Esophagus squamous epithelium (tissue), 5 donors: ENCODE measurements around the gene CTH. TPM values are rescaled to one million over a fixed set of nuclear protein-coding genes. Genes with fewer than 3 reads are reported as not detected.

Source experiments
- DNase-seq: peaks from one replicate; lab custom pipeline; 2025; lab: John Stamatoyannopoulos, UW
- H3K27ac ChIP-seq, 4 donors: fragments of 200-600 bp; sonication (generic); one replicate each; pipeline ENCODE4 v1.5.1; 2016 to 2019; ENCODE audit warnings: mild to moderate bottlenecking in 1 of 4
- H3K27me3 ChIP-seq, 4 donors: fragments of 200-600 bp; sonication (generic); 1 replicate in 3 of 4; 2 replicates in 1 of 4; pipeline versions ENCODE4 v1.5.1 to v1.6.0; 2017 to 2021; ENCODE audit warnings: antibody characterized with exemption in 1 of 4
- H3K36me3 ChIP-seq, 3 donors: fragments of 200-600 bp; sonication (generic); one replicate each; pipeline ENCODE4 v1.5.1; 2016 to 2019
- H3K4me1 ChIP-seq, 3 donors: fragments of 200-600 bp; sonication (generic); one replicate each; pipeline ENCODE4 v1.5.1; 2017 to 2019
- H3K4me3 ChIP-seq, 4 donors: fragments of 200-600 bp; sonication (generic); 1 replicate in 3 of 4; 2 replicates in 1 of 4; pipeline ENCODE4 v1.5.1; 2016 to 2019; ENCODE audit warnings: mild to moderate bottlenecking in 2 of 4, moderate library complexity in 1 of 4
- H3K9me3 ChIP-seq, 3 donors: fragments of 200-600 bp; sonication (generic); one replicate each; pipeline ENCODE4 v1.5.1; 2016 to 2019
- CTCF ChIP-seq, 6 experiments: fragments of 450-650 bp in 4 of 6; fragments of 200-600 bp in 2 of 6; sonication (generic) in 2 of 6; IDR thresholded peaks; one replicate each; pipeline ENCODE4 v1.5.1; 2016 to 2019; ENCODE audit warnings: antibody characterized with exemption in 6 of 6, mild to moderate bottlenecking in 4 of 6, moderate library complexity in 4 of 6
- POLR2A ChIP-seq, 4 donors: fragments of 450-650 bp; IDR thresholded peaks; one replicate each; pipeline ENCODE4 v1.6.1; 2017; ENCODE audit warnings: antibody characterized with exemption in 4 of 4, mild to moderate bottlenecking in 4 of 4, moderate library complexity in 3 of 4
- whole genome bisulfite sequencing, 2 donors: methylation state at CpG; one replicate each; pipeline ENCODE4 v1.1.5; 2018; 5-methylcytosine and 5-hydroxymethylcytosine counted together
- intact Hi-C: fragments of 100-400 bp; cut with DNase I; formaldehyde crosslinking; loops from one replicate; pipeline ENCODE4 v1.15.0; 2022
- total RNA-seq, 4 donors: library from RNA; depleted of rRNA; stranded (reverse); fragments of >200 nt; gene quantifications; one replicate each; pipeline ENCODE4 v1.1.0, GENCODE V29; 2016
- donor health status: DM: yes; HTN: yes; CAD: no.

The CTH gene
- total RNA-seq, 4 donors from 2014 or later, result 0.41 to 3.2 (median 1.1) TPM

- Histone ChIP-seq H3K4me3 (no peak overlapping the region), H3K9me3 (no peaks in the 10 kb centered on the region), H3K27me3 (no peaks in the 10 kb centered on the region), H3K27ac (no peak overlapping the region), H3K4me1 (no peaks in the 10 kb centered on the region), H3K36me3 (no peaks in the 10 kb centered on the region)
- intact Hi-C loops, result no loop called here
- TF ChIP-seq POLR2A (IDR thresholded peaks at IDR 0.05) (no peak), CTCF (IDR thresholded peaks at IDR 0.05) (no peak)
- 68 to 88% methylated on average over 6 of the region's 6 CpGs for WGBS, 2 donors
- no peak for DNase-seq
These were observed 25.6 kb upstream of the CTH start for GRCh38 chr1:70385477-70385876.

GRCh38 chr1:70386121-70386520 lies 24.9 kb upstream of the CTH start:
- DNase-seq, result no peak
- Histone ChIP-seq H3K27me3 (no peaks in the 10 kb centered on the region), H3K36me3 (no peaks in the 10 kb centered on the region), H3K27ac (no peak overlapping the region), H3K4me3 (no peak overlapping the region), H3K9me3 (no peaks in the 10 kb centered on the region), H3K4me1 (no peaks in the 10 kb centered on the region)
- intact Hi-C loops, result no loop called here
- WGBS, 2 donors, result 82 to 90% methylated on average over 2 of the region's 2 CpGs
- TF ChIP-seq POLR2A (IDR thresholded peaks at IDR 0.05) (no peak), CTCF (IDR thresholded peaks at IDR 0.05) (no peak)

GRCh38 chr1:70387507-70387906 lies 23.6 kb upstream of the CTH start:
- DNase-seq, result no peak

GRCh38 chr1:70392626-70393025 lies 18.4 kb upstream of the CTH start:
- Histone ChIP-seq H3K9me3 (no peaks in the 10 kb centered on the region), H3K36me3 (no peaks in the 10 kb centered on the region), H3K27ac (no peak overlapping the region), H3K4me3 (no peak overlapping the region), H3K27me3 (no peaks in the 10 kb centered on the region), H3K4me1 (no peaks in the 10 kb centered on the region)
- intact Hi-C loops, result no loop called here
- no peak for TF ChIP-seq CTCF (IDR thresholded peaks at IDR 0.05)
- no peak for TF ChIP-seq POLR2A (IDR thresholded peaks at IDR 0.05)
- no peak for DNase-seq

More at GRCh38 chr1:70387507-70387906, 23.6 kb upstream of the CTH start:
- Histone ChIP-seq H3K9me3 (no peaks in the 10 kb centered on the region), H3K27ac (no peak overlapping the region), H3K27me3 (no peaks in the 10 kb centered on the region), H3K4me1 (no peaks in the 10 kb centered on the region), H3K36me3 (no peaks in the 10 kb centered on the region), H3K4me3 (no peak overlapping the region)
- intact Hi-C loops, result no loop called here
- WGBS, 2 donors, result 88 to 96% methylated on average over 4 to 5 of the region's 5 CpGs
- TF ChIP-seq POLR2A (IDR thresholded peaks at IDR 0.05) (no peak), CTCF (IDR thresholded peaks at IDR 0.05) (no peak)

- intact Hi-C loops, result no loop called here
- TF ChIP-seq CTCF (IDR thresholded peaks at IDR 0.05) (no peak), POLR2A (IDR thresholded peaks at IDR 0.05) (no peak)
- H3K9me3 ChIP-seq, result no peaks in the 10 kb centered on the region
- no peak overlapping the region for H3K27ac ChIP-seq
- no peaks in the 10 kb centered on the region for H3K27me3 ChIP-seq
- 28 to 55% methylated on average over 2 of the region's 2 CpGs for WGBS, 2 donors
- H3K4me3 ChIP-seq, result no peak overlapping the region
- no peaks in the 10 kb centered on the region for H3K4me1 ChIP-seq
- DNase-seq, result no peak
- no peaks in the 10 kb centered on the region for H3K36me3 ChIP-seq
These were observed 14.5 kb upstream of the CTH start for GRCh38 chr1:70396607-70397006.
